Measurements from ENCODE around the gene OSCAR. TPM values are rescaled to one million over a fixed set of nuclear protein-coding genes. Genes with fewer than 3 reads are reported as not detected.

OSCAR gene
- total RNA-seq, 1 donor from 2014 or later: 0.21 TPM

- no peaks in the 10 kb centered on the region for H3K4me1 Mint-ChIP-seq (ENCODE audit: unreplicated experiment)
- H3K4me3 Mint-ChIP-seq (ENCODE audit: unreplicated experiment): peak overlapping the region; percentile 59
- no peak for TF ChIP-seq CTCF (IDR thresholded peaks at IDR 0.05; ENCODE audit: unreplicated experiment)
- H3K36me3 Mint-ChIP-seq (ENCODE audit: low read depth, unreplicated experiment): peaks cover 4% of the 10 kb centered on the region
- H3K27ac Mint-ChIP-seq (ENCODE audit: unreplicated experiment): no peak overlapping the region
- no peaks in the 10 kb centered on the region for H3K9me3 Mint-ChIP-seq (ENCODE audit: unreplicated experiment)
- DNase-seq (ENCODE audit: low spot score): no peak
- H3K27me3 Mint-ChIP-seq (ENCODE audit: unreplicated experiment): peaks cover 6% of the 10 kb centered on the region
These were observed 25.8 kb downstream of the OSCAR start for GRCh38 chr19:54074851-54075250.

GRCh38 chr19:54073829-54074228 is 26.8 kb downstream of the OSCAR start:
- Mint-ChIP-seq H3K27me3 (ENCODE audit: unreplicated experiment) (peaks cover 6% of the 10 kb centered on the region), H3K9me3 (ENCODE audit: unreplicated experiment) (no peaks in the 10 kb centered on the region), H3K4me3 (ENCODE audit: unreplicated experiment) (no peak overlapping the region), H3K4me1 (ENCODE audit: unreplicated experiment) (no peaks in the 10 kb centered on the region), H3K36me3 (ENCODE audit: low read depth, unreplicated experiment) (peaks cover 6% of the 10 kb centered on the region), H3K27ac (ENCODE audit: unreplicated experiment) (no peak overlapping the region)
- DNase-seq (ENCODE audit: low spot score): no peak
- TF ChIP-seq CTCF (IDR thresholded peaks at IDR 0.05; ENCODE audit: unreplicated experiment): no peak

DNA sequence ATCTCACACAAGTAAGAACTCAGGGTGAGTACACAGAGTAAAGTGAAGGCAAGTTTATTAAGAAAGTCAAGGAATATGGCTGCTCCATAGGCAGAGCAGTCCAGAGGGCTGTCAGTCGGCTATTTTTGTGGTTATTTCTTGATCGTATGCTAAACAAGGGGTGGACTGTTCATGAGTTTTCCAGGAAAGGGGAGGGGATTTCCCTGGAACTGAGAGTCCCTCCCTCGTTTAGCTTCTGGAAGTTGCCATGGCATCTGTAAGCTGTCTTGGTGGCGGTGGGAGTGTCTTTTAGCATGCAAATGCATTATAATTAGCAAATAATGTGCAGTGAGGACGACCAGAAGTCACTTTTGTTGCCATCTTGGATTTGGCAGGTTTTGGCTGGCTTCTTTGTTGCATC is 31.1 kb downstream of the OSCAR start:
- H3K36me3 Mint-ChIP-seq (ENCODE audit: low read depth, unreplicated experiment): peaks cover 3% of the 10 kb centered on the region
- no peak for DNase-seq (ENCODE audit: low spot score)
- H3K27ac Mint-ChIP-seq (ENCODE audit: unreplicated experiment): no peak overlapping the region
- no peaks in the 10 kb centered on the region for H3K4me1 Mint-ChIP-seq (ENCODE audit: unreplicated experiment)
- peaks cover 4% of the 10 kb centered on the region for H3K27me3 Mint-ChIP-seq (ENCODE audit: unreplicated experiment)
- H3K9me3 Mint-ChIP-seq (ENCODE audit: unreplicated experiment): no peaks in the 10 kb centered on the region
- TF ChIP-seq CTCF (IDR thresholded peaks at IDR 0.05; ENCODE audit: unreplicated experiment): no peak
- H3K4me3 Mint-ChIP-seq (ENCODE audit: unreplicated experiment): no peak overlapping the region

- Mint-ChIP-seq H3K27ac (ENCODE audit: unreplicated experiment) (no peak within 1 kb of the TSS), H3K9me3 (ENCODE audit: unreplicated experiment) (no peaks in the 10 kb centered on the region), H3K4me3 (ENCODE audit: unreplicated experiment) (no peak within 1 kb of the TSS), H3K36me3 (ENCODE audit: low read depth, unreplicated experiment) (no peaks in the 10 kb centered on the region), H3K4me1 (ENCODE audit: unreplicated experiment) (no peaks in the 10 kb centered on the region), H3K27me3 (ENCODE audit: unreplicated experiment) (peaks cover 2% of the 10 kb centered on the region)
- no peak for TF ChIP-seq CTCF (IDR thresholded peaks at IDR 0.05; ENCODE audit: unreplicated experiment)
- DNase-seq (ENCODE audit: low spot score): no peak
These were observed 37.1 kb downstream of the OSCAR start, which contains the start of gene VSTM1 for GRCh38 chr19:54063350-54064116. VSTM1 (minus strand) TSS chr19:54063897; CDS start chr19:54063777, 120 bp downstream.

GRCh38 chr19:54062643-54063042 is 38.0 kb downstream of the OSCAR start:
- H3K4me3 Mint-ChIP-seq (ENCODE audit: unreplicated experiment): no peak overlapping the region
- no peak overlapping the region for H3K27ac Mint-ChIP-seq (ENCODE audit: unreplicated experiment)
- peaks cover 2% of the 10 kb centered on the region for H3K27me3 Mint-ChIP-seq (ENCODE audit: unreplicated experiment)
- H3K4me1 Mint-ChIP-seq (ENCODE audit: unreplicated experiment): no peaks in the 10 kb centered on the region
- no peak for DNase-seq (ENCODE audit: low spot score)
- H3K36me3 Mint-ChIP-seq (ENCODE audit: low read depth, unreplicated experiment): no peaks in the 10 kb centered on the region
- no peaks in the 10 kb centered on the region for H3K9me3 Mint-ChIP-seq (ENCODE audit: unreplicated experiment)
- no peak for TF ChIP-seq CTCF (IDR thresholded peaks at IDR 0.05; ENCODE audit: unreplicated experiment)

Measured in endothelial cell (in vitro differentiated cells).